HG03378 (cell line): ENCODE data around the gene ARHGAP35.
A peak's percentile ranks its signal among the peaks of the same experiment; 100 is the strongest.
"Not testable (repeated sequence)": the region's sequence is repeated elsewhere in the genome, so short reads cannot be mapped to it uniquely, and the experiment has no call there.

ENCODE experiments used
- ATAC-seq: cut with Tn5 transposase; IDR thresholded peaks from one replicate; pipeline ENCODE4 v1.9.1; 2021; ENCODE audit warnings: mild to moderate bottlenecking, moderate library complexity; ENCODE audit not compliant: unreplicated experiment

ARHGAP35 gene

GRCh38 chr19:46842791-46843190, 18.0 kb upstream of the ARHGAP35 start:
- no peak for ATAC-seq

DNA sequence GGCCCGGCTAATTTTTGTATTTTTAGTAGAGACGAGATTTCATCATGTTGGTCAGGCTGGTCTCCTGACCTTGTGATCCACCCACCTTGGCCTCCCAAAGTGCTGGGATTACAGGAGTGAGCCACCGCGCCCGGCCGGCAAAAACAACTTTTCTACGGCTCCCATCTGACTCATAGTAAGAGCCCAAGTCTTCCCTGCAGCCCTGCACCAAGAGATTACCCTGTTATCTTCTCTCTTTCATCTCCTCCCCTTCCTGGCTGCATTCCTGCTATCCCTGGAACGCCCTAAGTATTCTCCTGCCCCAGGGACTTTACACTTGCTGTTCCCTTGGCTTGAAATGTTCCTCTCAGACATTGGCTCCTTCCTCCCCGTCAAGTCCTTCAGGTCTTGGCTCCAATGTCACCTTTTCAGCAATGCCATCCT, 16.7 kb upstream of the ARHGAP35 start:
- ATAC-seq, result no peak

DNA sequence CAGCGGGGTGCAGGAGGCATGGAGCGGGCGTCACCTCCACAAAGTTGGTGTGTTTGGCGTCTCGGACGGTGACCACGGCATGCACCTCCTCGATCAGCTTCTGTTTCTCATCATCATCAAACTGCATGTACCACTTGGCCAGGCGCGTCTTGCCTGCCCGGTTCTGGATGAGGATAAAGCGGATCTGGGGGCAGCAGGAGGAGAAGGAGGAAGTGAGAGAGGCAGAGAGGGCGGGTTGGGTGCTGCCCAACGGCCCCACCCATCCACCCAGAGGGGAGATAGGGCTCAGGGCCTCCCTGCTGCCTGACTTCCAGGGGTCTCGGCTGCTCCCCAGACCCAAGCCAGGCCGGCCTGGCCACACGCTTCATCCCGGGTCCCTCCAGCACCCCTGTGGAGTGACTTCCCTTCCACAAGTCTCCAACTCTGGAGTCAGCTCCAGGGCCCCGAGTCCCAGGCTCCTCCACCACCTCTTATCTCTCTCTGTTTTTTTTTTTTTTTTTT, 14.8 kb upstream of the ARHGAP35 start:
- ATAC-seq, result no peak

DNA sequence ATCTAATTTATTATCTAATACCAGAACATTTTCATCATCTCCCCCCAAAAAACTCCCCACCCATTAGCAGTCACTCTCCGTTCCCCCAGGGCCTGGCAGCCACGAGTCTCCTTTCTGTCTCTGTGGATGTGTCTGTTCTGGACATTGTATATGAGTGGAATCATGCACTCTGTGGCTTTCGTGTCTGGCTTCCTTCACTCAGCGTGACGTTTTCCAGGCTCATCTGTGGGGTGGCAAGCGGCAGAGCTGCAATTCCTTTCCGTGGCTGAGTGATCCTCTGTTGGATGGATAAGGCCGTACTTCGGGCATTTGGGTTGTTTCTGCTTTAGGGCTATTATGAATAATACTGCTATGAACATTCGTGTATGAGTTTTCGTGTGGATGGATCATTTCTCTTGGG, 13.3 kb upstream of the ARHGAP35 start:
- no peak for ATAC-seq

GRCh38 chr19:46848389-46848788, 12.4 kb upstream of the ARHGAP35 start:
- no peak for ATAC-seq

- ATAC-seq, result no peak
Measured at GRCh38 chr19:46849610-46850009, 11.2 kb upstream of the ARHGAP35 start.

DNA sequence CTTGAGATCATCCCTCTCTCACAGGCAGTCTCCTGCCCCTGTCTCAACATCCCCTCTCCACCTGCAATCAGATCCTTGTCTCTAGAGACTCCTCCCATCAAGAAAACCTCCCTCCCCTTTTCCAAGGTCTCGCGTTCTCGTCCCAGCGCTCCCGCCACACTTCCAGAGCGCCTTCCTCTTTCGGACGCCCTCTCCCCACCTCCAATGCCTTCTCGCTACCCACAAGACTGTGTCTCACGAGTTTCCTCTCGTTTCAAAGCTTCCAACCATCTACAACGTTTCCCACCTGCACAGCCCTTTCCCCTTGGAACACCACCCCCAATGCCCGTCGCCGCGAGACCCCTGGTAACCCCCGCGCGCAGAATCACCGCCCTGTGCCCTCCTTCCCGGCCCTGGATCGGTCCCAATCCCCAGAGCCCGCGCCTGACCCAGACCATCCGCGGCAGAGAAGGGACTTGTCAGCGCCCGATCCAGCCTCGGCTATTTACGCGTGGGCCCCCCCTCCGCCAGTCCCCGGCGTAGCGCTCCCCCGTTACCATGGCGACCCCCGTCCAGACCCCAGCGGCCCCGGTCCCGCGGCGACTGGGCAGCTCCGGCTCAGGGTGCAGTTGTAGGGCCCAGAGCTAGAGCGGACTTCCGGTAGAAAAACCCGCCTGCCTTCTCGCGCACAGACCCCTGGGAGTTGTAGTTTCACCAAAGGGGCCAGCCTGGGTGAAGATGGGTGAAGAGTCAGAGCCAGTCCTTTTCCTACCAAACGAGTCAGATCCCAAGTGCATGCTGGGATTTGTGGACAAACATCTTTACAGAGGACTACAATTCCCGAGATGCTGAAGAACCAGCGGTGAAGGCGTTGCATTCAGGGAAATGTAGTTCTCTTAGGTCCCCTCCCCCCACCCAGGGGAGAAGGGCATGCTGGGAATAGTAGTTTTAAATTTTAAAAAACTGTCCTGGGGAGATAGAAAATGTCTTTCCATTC, 10.3 kb upstream of the ARHGAP35 start, which contains the start of gene AP2S1:
Gene AP2S1 (minus strand): TSS at position 619 of the 976 bp plus-strand sequence. CDS start 80 bp downstream, at position 539.
- ATAC-seq, result peak; percentile 92

DNA sequence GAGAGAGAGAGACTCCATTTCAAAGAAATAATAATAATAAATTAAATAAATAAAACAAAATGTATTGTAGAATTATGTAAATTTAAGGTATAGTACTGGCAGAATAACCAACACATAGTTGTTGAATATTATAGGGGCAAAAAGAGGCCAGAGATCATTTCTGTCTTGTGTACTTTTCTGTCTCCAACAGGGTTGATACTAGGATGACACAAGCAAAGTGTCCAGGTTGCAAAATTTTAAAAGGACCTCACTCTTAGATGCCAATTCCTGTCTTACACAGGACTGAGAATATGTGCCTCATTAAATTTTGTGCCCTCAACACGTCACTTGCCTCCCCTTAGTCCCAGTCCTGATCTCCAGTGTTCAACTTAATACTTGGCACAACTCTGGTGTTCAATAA, 8.0 kb upstream of the ARHGAP35 start:
- ATAC-seq, result no peak

- not testable (repeated sequence) for ATAC-seq
Measured at GRCh38 chr19:46854698-46855097, 6.1 kb upstream of the ARHGAP35 start.

GRCh38 chr19:46856062-46857022, 4.5 kb upstream of the ARHGAP35 start:
- ATAC-seq, result no peak

DNA sequence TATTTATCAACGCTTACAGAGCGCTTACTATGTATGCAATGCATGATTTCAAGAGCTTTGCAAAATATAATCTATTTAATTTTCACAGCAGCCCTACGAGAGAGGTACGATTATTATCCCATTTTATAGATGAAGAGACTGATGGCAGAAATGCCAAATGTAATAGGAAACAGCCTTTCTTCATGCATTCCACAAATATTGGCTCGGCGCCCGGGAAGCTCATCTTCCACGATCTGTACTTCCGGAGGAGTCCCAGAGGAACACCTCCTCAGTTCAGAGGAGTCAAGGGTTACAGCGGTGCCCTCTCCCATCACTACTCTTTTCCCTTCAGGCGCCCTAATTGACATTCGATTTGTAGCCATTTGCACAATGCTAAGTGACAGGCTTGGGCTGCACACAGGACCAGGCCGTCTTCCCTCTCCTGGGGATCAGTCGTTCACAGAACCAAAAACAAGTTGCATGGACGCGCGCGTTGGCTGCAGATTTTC, 1.1 kb upstream of the ARHGAP35 start:
- peak; percentile 7 for ATAC-seq

DNA sequence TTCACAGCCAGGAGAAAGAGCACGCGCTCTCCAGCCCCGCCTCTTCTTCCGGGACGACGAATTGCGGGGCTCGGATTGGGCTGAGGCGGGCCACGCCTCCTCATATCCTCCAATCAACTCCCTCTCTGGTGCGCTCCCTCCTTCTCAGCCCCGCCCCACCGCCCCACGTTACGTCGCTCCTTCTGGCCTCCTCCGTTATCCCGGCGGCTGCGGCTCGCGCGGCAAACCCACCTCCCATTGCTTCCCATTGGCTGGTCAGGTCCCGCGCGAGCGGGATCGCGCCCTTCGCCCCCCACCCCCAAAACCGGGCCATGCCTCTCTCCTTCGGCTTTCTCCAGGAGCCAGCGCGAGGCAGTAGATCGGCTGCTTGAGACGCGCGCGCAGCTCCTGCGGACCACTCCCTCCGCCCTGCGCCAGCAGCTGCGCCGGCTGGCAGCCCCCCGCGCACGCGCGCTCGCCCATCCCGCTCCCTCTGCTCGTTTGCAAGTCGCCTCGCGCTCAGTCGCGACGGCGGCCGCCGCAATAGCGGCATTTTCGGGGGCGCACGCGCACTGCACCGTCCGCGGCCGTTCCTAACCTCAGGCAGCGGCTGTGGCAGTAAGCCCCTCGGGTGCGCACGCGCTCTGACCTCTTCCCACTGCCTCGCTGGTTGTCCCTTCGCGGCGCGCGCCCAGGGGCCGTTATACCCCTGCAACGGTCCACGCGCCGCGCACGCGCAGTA, 512 bp upstream of the ARHGAP35 start:
- ATAC-seq, result peak; percentile 49

- no peak for ATAC-seq
Measured at GRCh38 chr19:46861691-46862502, 1.1 kb downstream of the ARHGAP35 start.

GRCh38 chr19:46862503-46862834, 1.7 kb downstream of the ARHGAP35 start:
- ATAC-seq, result no peak

DNA sequence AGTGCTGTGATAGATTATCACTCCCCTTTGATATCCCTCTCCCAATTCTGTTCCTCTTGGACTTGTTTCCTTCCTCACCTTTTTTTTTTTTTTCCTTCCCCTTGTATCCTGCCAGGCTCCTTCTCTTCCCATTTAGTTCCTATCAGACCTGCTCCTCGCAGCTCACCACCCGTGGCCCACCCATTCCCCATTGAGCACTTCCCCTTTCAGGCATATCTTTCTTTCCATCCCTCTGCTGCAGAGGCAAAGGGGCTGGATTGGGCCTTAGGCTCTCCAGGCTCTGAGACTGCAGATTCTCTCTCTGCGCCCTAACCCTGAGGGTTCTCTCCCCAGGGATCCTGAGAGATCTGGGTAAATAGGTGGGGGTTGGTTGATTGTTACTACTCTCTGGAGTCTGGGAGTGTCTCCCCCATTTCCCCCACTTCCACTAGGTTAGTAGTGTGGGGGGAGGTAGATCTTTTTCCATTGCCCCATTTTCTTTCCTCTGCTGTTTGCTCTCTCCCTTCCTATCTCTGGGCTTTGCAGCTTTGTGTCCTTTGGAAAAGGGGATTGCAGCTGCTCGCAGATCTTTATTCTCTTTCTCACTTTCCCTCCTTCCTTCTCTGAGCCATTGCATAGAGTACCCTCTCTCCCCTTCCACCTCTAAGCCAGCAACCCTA, 2.3 kb downstream of the ARHGAP35 start:
- ATAC-seq, result no peak

DNA sequence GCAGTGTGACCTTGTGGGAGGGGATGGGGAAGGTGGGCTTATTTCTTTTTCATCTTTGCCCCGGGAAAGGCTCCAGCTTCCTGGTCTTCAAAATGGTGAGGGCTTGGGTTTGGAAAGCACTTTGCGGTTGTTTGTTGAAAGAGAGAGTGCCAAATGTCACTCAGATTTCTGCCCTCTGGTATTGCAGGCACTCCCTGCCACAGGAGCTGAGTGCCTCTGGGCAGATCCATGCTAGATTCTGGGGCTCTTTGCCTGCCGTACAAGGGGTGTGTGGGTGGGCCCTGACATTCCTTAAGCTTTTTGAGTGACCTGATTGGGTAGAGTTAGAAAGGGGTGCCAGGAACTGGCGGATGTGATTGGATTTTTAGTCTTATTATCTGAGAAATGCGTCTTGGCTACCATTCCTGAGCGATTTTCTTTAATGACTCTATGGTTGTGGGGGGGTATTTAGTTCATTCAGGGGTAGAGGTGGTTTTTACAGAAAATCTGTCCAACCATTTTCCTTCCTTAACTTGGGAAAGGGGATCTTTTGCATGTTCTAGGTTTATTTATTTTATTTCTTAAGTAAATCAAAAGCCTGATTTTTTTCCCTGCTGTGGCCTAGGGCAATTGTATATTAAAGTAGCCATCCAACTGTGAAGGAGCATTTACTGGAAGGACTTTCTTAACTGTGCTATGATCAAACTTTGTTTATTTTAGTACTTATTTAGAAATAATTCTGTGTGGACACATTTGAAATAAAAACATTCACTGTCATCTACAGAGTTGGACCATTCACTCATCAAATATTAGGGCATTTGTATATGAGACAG, 3.2 kb downstream of the ARHGAP35 start:
- ATAC-seq, result no peak

DNA sequence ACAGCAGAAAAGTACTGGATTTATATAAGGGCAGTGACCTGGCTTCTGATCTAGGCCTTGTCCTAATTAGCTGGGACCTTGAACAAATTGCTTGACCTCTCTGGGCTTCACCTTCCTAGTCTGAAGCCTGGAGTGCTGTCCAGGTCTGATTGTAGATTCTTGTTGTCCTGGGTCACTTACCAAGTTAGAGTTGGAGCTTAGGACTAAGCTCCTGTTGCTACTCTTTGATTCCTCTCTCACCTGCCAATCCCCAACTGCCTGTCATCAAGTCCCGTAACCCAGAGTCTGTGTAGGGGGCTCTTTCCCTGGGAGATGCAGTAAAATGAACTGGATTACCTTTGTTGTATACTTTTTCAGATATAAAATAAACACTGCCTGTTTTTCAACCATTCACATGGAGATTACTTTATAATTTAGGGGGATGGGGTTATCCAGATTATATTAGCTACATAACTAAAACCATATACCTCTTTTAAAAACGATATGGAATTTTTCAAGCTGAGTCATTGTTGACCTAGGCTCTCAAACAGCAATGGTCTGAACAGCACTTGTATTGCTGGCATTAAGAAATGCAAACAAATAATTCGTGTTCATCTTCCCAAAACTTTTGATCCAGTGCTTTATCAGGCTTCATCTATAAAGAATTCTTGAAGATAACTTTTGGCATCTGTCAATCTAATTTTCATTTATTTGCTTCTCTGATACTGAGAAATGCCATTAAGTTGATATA, 5.8 kb downstream of the ARHGAP35 start:
- ATAC-seq, result no peak

DNA sequence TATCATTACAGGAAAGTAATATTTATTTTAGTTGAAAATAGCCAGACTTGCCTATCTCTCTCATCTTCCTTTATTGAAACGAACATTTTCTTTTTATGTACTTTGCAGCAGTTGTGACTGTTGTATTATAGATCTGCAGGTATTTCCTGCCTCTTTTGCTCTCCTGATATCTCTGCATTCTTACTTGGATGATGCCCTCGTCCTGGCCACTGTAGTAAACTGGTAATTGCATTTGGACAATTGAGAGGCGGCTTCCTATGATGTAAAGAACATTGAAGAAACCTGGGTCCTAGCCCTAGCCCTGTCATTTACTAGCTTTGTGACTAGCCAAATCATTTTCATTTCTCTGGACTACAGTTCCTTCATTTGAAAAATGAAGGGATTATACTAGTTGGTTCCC, 6.4 kb downstream of the ARHGAP35 start:
- ATAC-seq, result no peak
